ENCODE measurements around the gene CD300E. TPM values are rescaled to one million over a fixed set of nuclear protein-coding genes. Genes with fewer than 3 reads are reported as not detected.
"Not testable (repeated sequence)": the region's sequence is repeated elsewhere in the genome, so short reads cannot be mapped to it uniquely, and the experiment has no call there.

Gene CD300E
- not detected in 2 replicates for total RNA-seq (2014; rRNA removed; shearing (Covaris generic))

- no peak for DNase-seq (ENCODE audit: low spot score)
These were observed at the start of gene CD300E for GRCh38 chr17:74623693-74624093. CD300E (minus strand) TSS chr17:74623738; CDS start chr17:74623621, 117 bp downstream.

- DNase-seq (ENCODE audit: low spot score) = no peak
These were observed 47.7 kb upstream of the CD300E start for GRCh38 chr17:74671031-74671771.

GRCh38 chr17:74670329-74670728 lies 46.8 kb upstream of the CD300E start:
- DNase-seq (ENCODE audit: low spot score) = no peak

GRCh38 chr17:74663561-74663960 lies 40.0 kb upstream of the CD300E start:
- DNase-seq (ENCODE audit: low spot score) = no peak

- no peak for DNase-seq (ENCODE audit: low spot score)
These were observed 36.4 kb upstream of the CD300E start for GRCh38 chr17:74659889-74660288.

- DNase-seq (ENCODE audit: low spot score) = no peak
These were observed 35.1 kb upstream of the CD300E start for GRCh38 chr17:74658620-74659019.

GRCh38 chr17:74654742-74655141 lies 31.2 kb upstream of the CD300E start:
- no peak for DNase-seq (ENCODE audit: low spot score)

- no peak for DNase-seq (ENCODE audit: low spot score)
These were observed 28.5 kb upstream of the CD300E start for GRCh38 chr17:74652020-74652419.

- DNase-seq (ENCODE audit: low spot score) = no peak
These were observed 26.4 kb upstream of the CD300E start for GRCh38 chr17:74649909-74650308.

GRCh38 chr17:74647871-74648672 lies 24.5 kb upstream of the CD300E start:
- no peak for DNase-seq (ENCODE audit: low spot score)

- peak; percentile 39 for DNase-seq (ENCODE audit: low spot score)
These were observed 22.7 kb upstream of the CD300E start for GRCh38 chr17:74646231-74646630.

GRCh38 chr17:74645010-74645409 lies 21.5 kb upstream of the CD300E start:
- DNase-seq (ENCODE audit: low spot score) = no peak

- DNase-seq (ENCODE audit: low spot score) = no peak
These were observed 20.9 kb upstream of the CD300E start for GRCh38 chr17:74644419-74644818.

- DNase-seq (ENCODE audit: low spot score) = no peak
These were observed 20.3 kb upstream of the CD300E start for GRCh38 chr17:74643826-74644225.

GRCh38 chr17:74642995-74643394 lies 19.5 kb upstream of the CD300E start:
- DNase-seq (ENCODE audit: low spot score) = no peak

GRCh38 chr17:74642556-74642955 lies 19.0 kb upstream of the CD300E start:
- DNase-seq (ENCODE audit: low spot score) = no peak

GRCh38 chr17:74641958-74642298 lies 18.4 kb upstream of the CD300E start:
- DNase-seq (ENCODE audit: low spot score) = no peak

GRCh38 chr17:74641224-74641957 lies 17.9 kb upstream of the CD300E start:
- DNase-seq (ENCODE audit: low spot score) = no peak

- no peak for DNase-seq (ENCODE audit: low spot score)
These were observed 16.2 kb upstream of the CD300E start for GRCh38 chr17:74639704-74640151.

- DNase-seq (ENCODE audit: low spot score) = no peak
These were observed 14.4 kb upstream of the CD300E start for GRCh38 chr17:74637926-74638325.

- no peak for DNase-seq (ENCODE audit: low spot score)
These were observed 13.7 kb upstream of the CD300E start for GRCh38 chr17:74637265-74637664.

GRCh38 chr17:74636541-74637085 lies 13.1 kb upstream of the CD300E start:
- not testable (repeated sequence) for DNase-seq (ENCODE audit: low spot score)

Measured in A172 (cell line).